GM12878 (cell line): ENCODE measurements around the gene EVC. TPM values are rescaled to one million over a fixed set of nuclear protein-coding genes. Genes with fewer than 3 reads are reported as not detected.

Experiments used
- CHD4 ChIP-seq: fragments of 200-600 bp; sonication (generic); IDR thresholded peaks from 2 replicates; pipeline ENCODE4 v1.6.1; 2016; ENCODE audit warnings: mild to moderate bottlenecking
- ETV6 ChIP-seq, 2 experiments: fragments of 450-650 bp in 1 of 2; IDR thresholded peaks in 1 of 2; conservative IDR thresholded peaks in 1 of 2; 2 replicates each; pipeline ENCODE4 v1.6.1; 2014; ENCODE audit warnings: antibody characterized with exemption in 1 of 2, borderline replicate concordance in 1 of 2, low read depth in 1 of 2, mild to moderate bottlenecking in 1 of 2, moderate library complexity in 1 of 2
- GATAD2B ChIP-seq: fragments of 450-650 bp; conservative IDR thresholded peaks from 2 replicates; pipeline ENCODE4 v1.6.1; 2017; ENCODE audit warnings: low read depth, mild to moderate bottlenecking, moderate library complexity
- NKRF ChIP-seq: fragments of 450-650 bp; conservative IDR thresholded peaks from 2 replicates; pipeline ENCODE4 v1.6.1; 2017; ENCODE audit warnings: mild to moderate bottlenecking, moderate library complexity
- SREBF1 ChIP-seq: IDR thresholded peaks from 2 replicates; pipeline ENCODE4 v1.6.1; 2012; ENCODE audit warnings: mild to moderate bottlenecking, low read length
- TCF7 ChIP-seq: IDR thresholded peaks from 2 replicates; pipeline ENCODE4 v1.6.1; 2014; ENCODE audit warnings: antibody characterized with exemption, borderline replicate concordance
- ZNF687 ChIP-seq: fragments of 450-650 bp; IDR thresholded peaks from 2 replicates; pipeline ENCODE4 v1.6.1; 2017; ENCODE audit warnings: mild to moderate bottlenecking, moderate library complexity
- polyA plus RNA-seq, 11 experiments: library from polyadenylated mRNA; depleted of rRNA in 4 of 11; unstranded in 6 of 11; stranded (reverse) in 5 of 11; fragments of >200 nt; fragmentation: Nextera tagmentation in 4 of 11; fragmentation: Illumina TruSeq in 1 of 11; extraction: Ambion mirVana in 4 of 11; extraction: Trizol in 1 of 11; gene quantifications; 1 replicate in 1 of 11; 2 replicates in 10 of 11; pipeline versions ENCODE4 v1.2.1 to v1.2.3, GENCODE V29; 2011 to 2016; ENCODE audit warnings: inconsistent platforms in 2 of 11, missing spikeins in 2 of 11, low read depth in 1 of 11
- total RNA-seq, 4 experiments: library from RNA; depleted of rRNA in 3 of 4; stranded (reverse); fragments of >200 nt in 3 of 4; fragmentation: Illumina TruSeq in 1 of 4; extraction: Trizol in 1 of 4; gene quantifications; 2 replicates each; pipeline versions ENCODE4 v1.2.1 to v1.2.3, GENCODE V29; 2013 to 2021

EVC gene
- total and polyA plus RNA-seq, 10 of the 15 experiments (the other 5 are each of a cell fraction or from before 2014, with no cell fraction given) = 0.87 to 55.9 (median 15.6) TPM

DNA sequence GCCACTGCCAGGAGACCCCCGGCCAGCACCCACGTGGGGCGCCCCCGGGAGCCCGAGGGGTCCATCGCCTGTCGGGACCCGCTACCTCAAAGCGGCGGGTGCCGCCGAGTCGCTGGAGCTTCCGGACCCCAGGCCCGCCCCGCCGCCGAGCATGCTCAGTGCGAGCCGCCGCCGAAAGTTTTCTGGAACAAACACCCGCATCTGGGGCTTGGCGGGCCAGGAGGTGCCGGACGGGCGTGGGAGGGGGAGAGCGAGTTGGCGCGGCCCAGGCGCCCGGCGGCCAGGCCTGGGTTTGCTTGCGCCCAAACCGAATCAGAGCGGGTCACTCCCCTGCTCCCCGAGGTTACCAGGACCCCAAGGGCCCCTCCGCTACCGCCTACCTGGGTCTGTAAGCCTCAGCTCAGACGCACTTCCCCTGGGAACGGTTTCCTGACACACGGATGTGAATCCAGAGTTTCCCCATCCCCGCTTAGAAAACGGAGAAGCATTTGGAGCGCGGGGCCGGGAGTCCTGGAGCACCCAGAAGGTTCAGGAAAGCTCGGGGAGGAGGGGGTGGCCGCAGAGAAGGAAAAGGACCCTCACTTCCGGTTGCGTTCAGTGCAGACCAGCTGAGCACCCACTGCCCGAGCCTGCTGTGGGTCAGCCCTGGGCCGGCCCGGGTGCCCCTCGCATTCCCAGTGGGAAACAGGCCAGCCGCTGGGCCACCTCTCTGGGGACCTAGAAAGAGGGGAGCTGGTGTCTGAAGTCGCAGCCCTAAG lies 2.4 kb upstream of the EVC start, which contains the start of gene EVC2 (continued):
- no peak; the same call in 1 of the 2 replicates for TF ChIP-seq GATAD2B
- no peak for TF ChIP-seq NKRF
- no peak for TF ChIP-seq ZNF687
- no peak for TF ChIP-seq SREBF1
- TF ChIP-seq CHD4 = no peak
- no peak for TF ChIP-seq ETV6 (conservative IDR thresholded peaks at IDR 0.05 in 1 of 2, IDR thresholded peaks at IDR 0.05 in 1 of 2; ENCODE audit: borderline replicate concordance in 1 of 2, low read depth in 1 of 2)
- TF ChIP-seq TCF7 = no peak
- TF ChIP-seq, all 136 proteins: peak for 7
